ENCODE measurements around the gene SYNE2. TPM values are rescaled to one million over a fixed set of nuclear protein-coding genes. Genes with fewer than 3 reads are reported as not detected.
"Not testable (repeated sequence)": the region's sequence is repeated elsewhere in the genome, so short reads cannot be mapped to it uniquely, and the experiment has no call there.

SYNE2 gene
- total and polyA plus RNA-seq, 9 donors = 65.1 to 262 (median 180) TPM

DNA sequence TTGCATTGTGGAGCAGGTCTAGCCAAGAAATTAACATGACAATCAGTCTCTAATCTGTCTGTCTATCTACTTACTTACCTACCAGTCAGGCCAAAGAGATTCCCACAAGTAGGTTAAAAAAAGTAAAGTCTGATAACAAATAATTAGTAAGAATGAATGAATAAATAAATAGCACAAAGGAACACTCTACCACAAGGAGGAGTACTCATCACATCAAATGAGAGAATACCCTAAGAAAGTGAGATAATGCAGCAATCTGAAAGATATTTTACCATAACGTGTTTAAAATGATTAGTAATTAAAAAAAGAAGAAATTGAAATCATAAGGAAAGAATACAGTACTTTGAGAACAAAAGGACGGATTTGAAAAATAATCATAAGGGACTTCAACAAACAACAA lies 187.2 kb downstream of the SYNE2 start:
- Histone ChIP-seq H3K4me1 (ENCODE audit: insufficient read depth) (no peaks in the 10 kb centered on the region), H3K27me3 (no peaks in the 10 kb centered on the region), H3K27ac (no peak overlapping the region), H3K36me3 (no peaks in the 10 kb centered on the region), H3K4me3 (no peak overlapping the region), H3K9me3 (no peaks in the 10 kb centered on the region)
- intact Hi-C loops (cut with DNase I) = no loop called here
- DNase-seq = no peak
- TF ChIP-seq, protein P1, sequence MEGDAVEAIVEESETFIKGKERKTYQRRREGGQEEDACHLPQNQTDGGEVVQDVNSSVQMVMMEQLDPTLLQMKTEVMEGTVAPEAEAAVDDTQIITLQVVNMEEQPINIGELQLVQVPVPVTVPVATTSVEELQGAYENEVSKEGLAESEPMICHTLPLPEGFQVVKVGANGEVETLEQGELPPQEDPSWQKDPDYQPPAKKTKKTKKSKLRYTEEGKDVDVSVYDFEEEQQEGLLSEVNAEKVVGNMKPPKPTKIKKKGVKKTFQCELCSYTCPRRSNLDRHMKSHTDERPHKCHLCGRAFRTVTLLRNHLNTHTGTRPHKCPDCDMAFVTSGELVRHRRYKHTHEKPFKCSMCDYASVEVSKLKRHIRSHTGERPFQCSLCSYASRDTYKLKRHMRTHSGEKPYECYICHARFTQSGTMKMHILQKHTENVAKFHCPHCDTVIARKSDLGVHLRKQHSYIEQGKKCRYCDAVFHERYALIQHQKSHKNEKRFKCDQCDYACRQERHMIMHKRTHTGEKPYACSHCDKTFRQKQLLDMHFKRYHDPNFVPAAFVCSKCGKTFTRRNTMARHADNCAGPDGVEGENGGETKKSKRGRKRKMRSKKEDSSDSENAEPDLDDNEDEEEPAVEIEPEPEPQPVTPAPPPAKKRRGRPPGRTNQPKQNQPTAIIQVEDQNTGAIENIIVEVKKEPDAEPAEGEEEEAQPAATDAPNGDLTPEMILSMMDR (IDR thresholded peaks at IDR 0.05) = peak in 2 of 3 donors; percentile 14 to 17
- TF ChIP-seq EP300 (IDR thresholded peaks at IDR 0.05) (no peak), POLR2A (IDR thresholded peaks at IDR 0.05) (no peak)
- WGBS, 3 donors = 51 to 57% (median 51%) methylated on average over 2 of the region's 2 CpGs

DNA sequence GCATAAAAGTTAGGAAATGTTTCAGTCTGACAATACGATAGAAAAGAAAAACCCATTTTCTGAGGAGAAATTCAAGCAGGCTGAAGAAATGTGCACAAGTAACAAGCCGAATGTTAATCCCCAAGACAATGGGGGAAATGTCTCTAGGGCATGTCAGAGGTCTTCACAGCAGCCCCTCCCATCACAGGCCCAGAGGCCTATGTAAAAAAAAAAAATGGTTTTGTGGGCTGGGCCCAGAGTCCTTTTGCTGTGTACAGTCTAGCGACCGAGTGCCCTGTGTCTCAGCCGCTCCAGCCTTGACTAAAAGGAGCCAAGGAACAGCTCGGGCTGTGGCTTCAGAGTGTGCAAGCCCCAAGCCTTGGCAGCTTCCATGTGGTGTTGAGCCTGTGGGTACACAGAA lies 190.5 kb downstream of the SYNE2 start:
- intact Hi-C loops (cut with DNase I); H3K36me3 ChIP-seq; H3K27me3 ChIP-seq; H3K27ac ChIP-seq; H3K9me3 ChIP-seq; H3K4me1 ChIP-seq (ENCODE audit: insufficient read depth); DNase-seq; H3K4me3 ChIP-seq: not testable (repeated sequence)
- 94 to 99% (median 98%) methylated on average over 6 of the region's 6 CpGs for whole genome bisulfite sequencing, 3 donors

GRCh38 chr14:64045091-64045490 lies 192.3 kb downstream of the SYNE2 start:
- no peaks in the 10 kb centered on the region for H3K9me3 ChIP-seq
- no peaks in the 10 kb centered on the region for H3K4me1 ChIP-seq (ENCODE audit: insufficient read depth)
- H3K36me3 ChIP-seq = no peaks in the 10 kb centered on the region
- 61 to 70% (median 66%) methylated on average over 2 of the region's 2 CpGs for WGBS, 3 donors
- no peaks in the 10 kb centered on the region for H3K27me3 ChIP-seq
- H3K4me3 ChIP-seq = no peak overlapping the region
- DNase-seq = no peak
- TF ChIP-seq, protein P1 (IDR thresholded peaks at IDR 0.05) = no peak
- TF ChIP-seq EP300 (IDR thresholded peaks at IDR 0.05) (no peak), POLR2A (IDR thresholded peaks at IDR 0.05) (no peak)
- H3K27ac ChIP-seq = no peak overlapping the region
- intact Hi-C loops (cut with DNase I) = no loop called here

- intact Hi-C loops (cut with DNase I) = no loop called here
- no peak for DNase-seq
- H3K27me3 ChIP-seq = no peaks in the 10 kb centered on the region
- H3K36me3 ChIP-seq = no peaks in the 10 kb centered on the region
- no peaks in the 10 kb centered on the region for H3K4me1 ChIP-seq (ENCODE audit: insufficient read depth)
- whole genome bisulfite sequencing, 3 donors = 67 to 76% (median 71%) methylated on average over 2 of the region's 2 CpGs
- no peak for TF ChIP-seq EP300 (IDR thresholded peaks at IDR 0.05)
- TF ChIP-seq POLR2A (IDR thresholded peaks at IDR 0.05) = no peak
- TF ChIP-seq, protein P1 (IDR thresholded peaks at IDR 0.05) = no peak
- H3K4me3 ChIP-seq = no peak overlapping the region
- H3K27ac ChIP-seq = no peak overlapping the region
- no peaks in the 10 kb centered on the region for H3K9me3 ChIP-seq
Measured at GRCh38 chr14:64049616-64050381, 197.0 kb downstream of the SYNE2 start.
